ENCODE results near the gene TBC1D22A. TPM values are rescaled to one million over a fixed set of nuclear protein-coding genes. Genes with fewer than 3 reads are reported as not detected.
A peak's percentile ranks its signal among the peaks of the same experiment; 100 is the strongest.

TBC1D22A gene
- total and polyA plus RNA-seq, 2 donors (not counting 3 experiments of a cell fraction or from before 2014, with no cell fraction given) = 26.1 to 32.4 TPM

GRCh38 chr22:46737105-46737975, 25.1 kb upstream of the TBC1D22A start:
- Histone ChIP-seq H3K9ac (replicated peaks; ENCODE audit: extremely low read depth, insufficient read depth, low read length) (peak overlapping the region; percentile 94), H2AFZ (ENCODE audit: low read depth, low read length) (no peak overlapping the region), H4K20me1 (replicated peaks; ENCODE audit: control insufficient read depth, extremely low read depth, insufficient read depth, low read length) (no peaks in the 10 kb centered on the region), H3K4me1 (ENCODE audit: control insufficient read depth, extremely low read depth, insufficient read depth, low read length) (peaks cover 39% of the 10 kb centered on the region), H3K27me3 (ENCODE audit: control insufficient read depth in 2 of 2, insufficient read depth in 2 of 2, low read length in 2 of 2) (no peaks in the 10 kb centered on the region), H3K9me3 (replicated peaks; ENCODE audit: control insufficient read depth, insufficient read depth, low read length) (no peaks in the 10 kb centered on the region), H3K36me3 (ENCODE audit: control insufficient read depth in 2 of 2, extremely low read depth in 1 of 2, insufficient read depth in 2 of 2, low read length in 2 of 2) (no peaks in the 10 kb centered on the region), H3K4me2 (ENCODE audit: insufficient read depth, low read length) (peak overlapping the region; percentile 91), H3K79me2 (ENCODE audit: control insufficient read depth, insufficient read depth, low read length) (peaks cover 59% of the 10 kb centered on the region), H3K4me3 (replicated peaks in 1 of 3; ENCODE audit: insufficient read depth in 1 of 3, low read depth in 1 of 3, low read length in 3 of 3) (peak overlapping the region; percentile 60 to 97 (median 75)), H3K27ac (ENCODE audit: insufficient read depth, low read depth, low read length) (peak overlapping the region; percentile 90), H3K9me1 (replicated peaks; ENCODE audit: control insufficient read depth, extremely low read depth, insufficient read depth, low read length) (no peaks in the 10 kb centered on the region)
- FAIRE-seq (peak; percentile 62), DNase-seq (ENCODE audit: low read depth, low spot score) (peak; percentile 38)
- intact Hi-C loops (cut with micrococcal nuclease) = loop anchor here (2.0 kb wide), 1 partner anchor 61 kb away; no protein-coding TSS in a partner anchor
- BruUV-seq (replicated peaks) = no TSS peak
- ChIA-PET CTCF (interaction anchor here (2.2 kb wide), 1 partner anchor 12 kb away, joined by 8 read pairs; no protein-coding TSS in a partner anchor), POLR2A (no interaction called here)
- TF ChIP-seq, protein P1, sequence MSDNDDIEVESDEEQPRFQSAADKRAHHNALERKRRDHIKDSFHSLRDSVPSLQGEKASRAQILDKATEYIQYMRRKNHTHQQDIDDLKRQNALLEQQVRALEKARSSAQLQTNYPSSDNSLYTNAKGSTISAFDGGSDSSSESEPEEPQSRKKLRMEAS (IDR thresholded peaks at IDR 0.05; ENCODE audit: insufficient read depth, insufficient read length) = no peak
- TF ChIP-seq FOS (IDR thresholded peaks at IDR 0.05; ENCODE audit: borderline replicate concordance, insufficient read depth, low read length) = no peak
- TF ChIP-seq POLR2AphosphoS5 (IDR thresholded peaks at IDR 0.05; ENCODE audit: insufficient read depth, low read depth, low read length) = no peak
- no peak for TF ChIP-seq EZH2 (IDR thresholded peaks at IDR 0.05; ENCODE audit: borderline replicate concordance, low read depth, low read length, severe bottlenecking)
- no peak for TF ChIP-seq MYC (IDR thresholded peaks at IDR 0.05; ENCODE audit: low read depth, low read length)
- no peak for TF ChIP-seq GATA2 (IDR thresholded peaks at IDR 0.05; ENCODE audit: insufficient read depth, insufficient read length, low read depth, low read length)
- no peak for TF ChIP-seq POLR2A (IDR thresholded peaks at IDR 0.05; ENCODE audit: low read depth, low read length)
- TF ChIP-seq CTCF (IDR thresholded peaks at IDR 0.05; ENCODE audit: extremely low read depth in 1 of 2, insufficient read depth in 1 of 2, low read depth in 1 of 2, low read length in 2 of 2) = no peak
- TF ChIP-seq JUN (IDR thresholded peaks at IDR 0.05; ENCODE audit: borderline replicate concordance, insufficient read depth, insufficient read length, low read depth) = no peak
- dilution Hi-C loops (cut with MboI; ENCODE audit: extremely low pct_ligation_motif_present, low sequenced_read_pairs) = no loop called here
